ENCODE results near the gene CACNA1B.

Gene CACNA1B

DNA sequence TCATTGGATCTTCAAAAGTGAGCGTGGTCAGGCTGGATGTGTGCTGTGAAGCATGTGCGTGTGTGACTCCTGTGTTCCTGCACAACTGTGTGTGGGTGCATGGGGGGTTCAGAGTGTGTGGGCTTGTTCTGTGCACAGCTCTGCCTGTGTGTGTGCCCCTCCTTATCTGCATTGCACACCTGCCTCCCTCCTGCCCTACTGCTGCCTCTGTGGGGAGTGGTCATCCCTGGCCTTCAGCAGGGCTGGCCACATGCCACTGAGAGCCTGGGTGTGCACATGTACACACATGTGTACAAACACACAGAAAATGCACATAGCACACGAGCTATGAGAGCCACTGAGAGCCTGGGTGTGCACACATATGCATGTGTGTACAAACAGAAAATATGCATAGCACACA is 92.1 kb downstream of the CACNA1B start:
- no peak for DNase-seq

DNA sequence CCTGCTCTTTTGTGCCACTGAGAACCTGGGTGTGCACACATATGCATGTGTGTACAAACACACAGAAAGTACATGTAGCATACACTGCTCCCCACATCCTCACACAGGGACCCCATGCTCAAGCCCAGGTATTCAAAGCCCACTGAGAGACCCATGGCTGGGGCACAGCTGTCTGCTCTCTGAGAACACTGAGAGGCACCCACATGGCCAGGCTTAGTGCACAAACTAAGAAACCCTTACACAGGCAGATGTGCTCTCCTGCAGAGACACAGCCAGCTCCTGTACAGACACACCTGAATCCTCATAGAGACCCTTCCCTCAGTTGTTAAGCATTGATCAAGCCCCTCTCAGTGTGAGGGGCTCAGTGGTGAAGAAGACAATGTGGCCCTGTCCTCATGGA is 92.5 kb downstream of the CACNA1B start:
- no peak for DNase-seq

DNA sequence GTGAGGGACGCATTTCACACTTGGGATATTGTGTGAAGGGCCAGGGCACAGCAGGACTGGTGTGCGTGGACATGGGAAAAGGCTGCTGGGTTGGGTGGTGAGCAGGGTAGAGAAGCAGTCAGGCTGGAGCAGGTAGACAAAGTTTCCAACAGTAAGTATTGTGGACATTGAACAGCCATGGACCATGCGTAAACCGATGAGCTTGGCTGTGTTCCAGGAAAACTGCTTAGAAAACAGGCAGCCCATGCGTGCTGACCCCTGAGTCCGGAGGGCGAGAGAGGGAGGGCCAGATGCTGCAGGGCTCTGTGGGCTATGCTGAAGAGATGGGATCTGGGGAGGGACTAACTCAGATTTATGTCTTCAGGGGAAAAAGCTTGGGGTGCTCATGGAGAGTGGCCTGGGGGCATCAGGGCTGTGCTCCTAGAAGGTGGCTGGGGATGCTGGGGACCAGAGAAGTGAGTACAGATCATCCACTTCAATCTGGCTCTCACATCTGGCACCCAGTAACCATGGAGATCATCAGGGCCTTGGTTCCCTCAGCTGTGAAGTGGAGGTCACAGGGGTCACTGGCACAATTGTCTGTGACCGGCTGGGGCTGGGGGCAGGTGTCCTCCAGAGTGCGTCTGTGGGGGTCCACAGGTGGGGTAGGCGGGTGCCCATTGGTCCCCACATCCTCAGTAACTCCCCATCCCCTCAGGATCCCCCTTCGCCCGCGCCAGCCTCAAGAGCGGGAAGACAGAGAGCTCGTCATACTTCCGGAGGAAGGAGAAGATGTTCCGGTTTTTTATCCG is 93.3 kb downstream of the CACNA1B start:
- DNase-seq: no peak

DNA sequence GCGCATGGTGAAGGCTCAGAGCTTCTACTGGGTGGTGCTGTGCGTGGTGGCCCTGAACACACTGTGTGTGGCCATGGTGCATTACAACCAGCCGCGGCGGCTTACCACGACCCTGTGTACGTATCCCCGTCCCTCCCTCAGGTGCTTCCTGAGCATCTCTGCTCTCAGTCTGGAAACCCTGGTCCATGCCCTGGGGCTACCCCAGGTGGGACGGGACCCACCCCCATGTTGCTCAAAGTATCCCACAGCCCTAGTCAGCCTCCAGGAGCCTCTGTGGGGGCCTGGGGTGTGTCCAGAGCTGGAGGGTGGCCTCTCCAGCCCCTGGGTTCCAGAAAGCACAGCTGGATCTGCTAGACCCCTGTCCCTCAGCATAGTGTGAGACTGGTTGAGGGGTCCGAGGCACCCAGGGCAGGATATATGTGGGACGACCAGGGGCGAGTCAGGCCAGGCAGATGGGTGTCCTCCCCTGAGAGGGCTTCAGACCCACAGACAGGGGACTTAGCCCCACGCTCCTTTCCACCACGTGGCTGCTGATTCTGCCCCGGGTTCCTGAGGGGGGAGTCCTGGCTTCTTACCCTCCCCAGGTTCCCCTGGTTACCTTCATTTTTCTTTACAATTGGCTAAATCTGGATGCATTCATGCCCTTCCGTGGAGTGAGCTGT is 94.0 kb downstream of the CACNA1B start:
- DNase-seq: no peak

DNA sequence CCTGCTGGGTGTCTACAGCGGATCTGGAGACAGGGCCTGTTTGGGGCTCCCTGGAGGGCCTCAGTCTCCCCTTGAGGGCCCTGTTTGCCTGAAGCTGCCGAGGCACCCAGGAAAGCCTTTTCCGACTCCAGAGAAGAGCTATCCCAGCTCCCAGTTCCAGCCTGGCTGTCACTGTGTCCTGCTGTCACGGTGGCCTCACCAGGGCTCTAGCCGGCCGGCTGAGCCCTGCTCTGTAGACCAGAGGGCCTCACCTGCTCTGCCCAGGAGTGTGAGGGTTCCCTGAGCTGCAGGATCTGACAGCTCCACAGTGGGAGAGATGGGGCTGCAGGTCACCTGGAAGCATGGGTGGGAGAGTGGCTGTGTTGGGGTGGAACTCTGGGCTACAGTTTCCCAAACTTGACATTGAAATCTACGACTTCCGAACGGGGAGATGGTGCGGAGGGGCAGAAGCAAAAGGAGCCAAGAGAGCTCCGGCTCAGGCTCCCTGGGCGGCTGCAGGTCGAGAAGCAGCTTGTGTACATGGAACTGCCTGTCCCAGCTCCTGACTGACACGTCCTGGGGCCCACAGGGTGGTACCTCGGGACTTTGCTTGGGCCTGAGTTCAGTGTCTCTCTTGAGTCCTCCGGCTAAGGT is 94.9 kb downstream of the CACNA1B start:
- DNase-seq: no peak

DNA sequence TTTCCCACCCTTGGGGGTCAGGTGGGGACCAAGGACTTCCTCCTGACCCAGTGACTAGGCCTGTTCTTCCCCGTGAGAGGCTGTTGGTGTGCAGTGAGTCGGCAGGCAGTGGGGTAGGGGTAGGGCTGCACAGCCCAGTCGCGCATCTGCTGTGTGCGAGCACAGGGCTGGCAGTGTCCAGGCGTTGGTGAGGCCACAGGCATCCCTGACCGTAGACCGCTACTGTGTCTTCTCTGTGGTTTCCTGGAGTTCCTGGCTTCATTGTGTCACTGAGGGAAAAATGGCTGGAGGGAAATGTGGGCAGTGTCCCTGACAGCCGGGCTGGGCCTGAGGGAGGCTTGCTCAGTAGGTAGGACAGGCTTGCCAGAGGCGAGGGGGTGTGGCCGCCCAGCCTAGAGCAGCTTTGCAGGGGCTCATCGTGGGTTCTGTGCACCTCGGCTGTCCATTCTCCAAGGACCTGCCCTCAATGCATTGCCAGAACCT is 95.4 kb downstream of the CACNA1B start:
- DNase-seq: no peak

DNA sequence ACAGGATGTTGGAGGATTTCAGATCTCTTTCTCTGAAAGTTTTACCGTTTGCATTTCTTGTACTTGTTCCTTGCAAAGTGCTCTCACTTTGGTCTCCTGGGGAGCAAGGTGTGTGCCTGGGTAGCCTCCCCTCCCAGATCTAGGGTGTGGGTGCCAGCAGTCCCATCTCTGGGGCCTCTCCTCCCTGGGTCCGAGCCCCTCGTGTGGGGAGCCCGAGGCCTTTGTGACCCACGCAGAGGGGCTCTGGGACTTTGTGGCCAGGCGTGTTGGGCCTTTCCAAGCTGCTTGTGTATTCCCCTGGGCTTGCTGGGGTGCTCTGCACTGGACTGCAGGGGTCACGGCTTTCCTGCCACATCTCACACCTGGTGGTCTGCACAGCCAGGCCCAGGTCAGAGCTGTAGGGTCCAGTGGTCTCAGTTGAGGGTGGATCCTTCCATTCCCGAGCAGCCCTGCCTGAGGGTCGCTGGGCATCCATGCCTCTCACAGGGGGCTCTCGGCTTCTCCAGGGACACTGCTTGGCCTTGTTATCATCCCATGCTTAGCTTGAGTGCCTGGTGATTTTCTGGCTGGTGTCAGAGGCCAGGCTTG is 96.3 kb downstream of the CACNA1B start:
- DNase-seq: no peak

DNA sequence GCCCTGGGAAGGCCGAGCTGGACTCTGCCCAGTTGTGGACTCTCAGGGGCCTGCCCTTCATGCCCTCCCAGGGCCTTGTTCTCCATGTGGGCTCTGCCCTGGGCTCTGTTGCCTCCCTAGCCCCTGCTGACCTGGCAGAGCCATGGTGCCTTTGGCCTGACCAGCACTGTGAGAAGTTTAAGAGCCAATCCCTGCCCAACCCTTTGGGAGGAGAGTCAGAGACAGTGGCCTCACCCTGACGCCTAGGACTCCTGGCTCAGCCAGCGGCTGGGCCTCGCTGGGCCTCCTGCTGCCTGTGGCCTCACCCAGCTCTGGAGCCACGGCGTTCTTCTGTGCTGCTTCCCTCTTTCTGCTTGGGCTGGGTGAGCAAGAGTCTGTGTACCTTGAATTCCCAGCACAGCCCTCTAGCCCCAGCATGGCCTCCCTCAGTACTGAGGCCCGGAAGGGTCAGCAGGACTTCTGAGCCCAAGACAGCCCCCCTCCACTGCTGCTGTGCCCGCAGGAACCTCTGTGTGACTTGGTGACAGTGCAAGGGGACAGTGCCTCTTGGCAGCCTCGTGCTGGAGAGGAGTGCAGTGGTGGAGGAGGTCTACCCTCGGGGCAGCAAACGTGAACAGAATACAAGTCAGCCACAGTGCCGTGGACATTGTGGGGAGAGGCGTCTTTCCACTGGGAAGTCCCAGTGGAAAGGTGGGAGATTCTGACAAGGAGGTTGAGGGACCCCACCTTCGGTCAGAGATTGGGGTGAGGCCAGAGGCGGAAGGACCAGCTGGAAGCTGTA is 97.4 kb downstream of the CACNA1B start:
- no peak for DNase-seq

DNA sequence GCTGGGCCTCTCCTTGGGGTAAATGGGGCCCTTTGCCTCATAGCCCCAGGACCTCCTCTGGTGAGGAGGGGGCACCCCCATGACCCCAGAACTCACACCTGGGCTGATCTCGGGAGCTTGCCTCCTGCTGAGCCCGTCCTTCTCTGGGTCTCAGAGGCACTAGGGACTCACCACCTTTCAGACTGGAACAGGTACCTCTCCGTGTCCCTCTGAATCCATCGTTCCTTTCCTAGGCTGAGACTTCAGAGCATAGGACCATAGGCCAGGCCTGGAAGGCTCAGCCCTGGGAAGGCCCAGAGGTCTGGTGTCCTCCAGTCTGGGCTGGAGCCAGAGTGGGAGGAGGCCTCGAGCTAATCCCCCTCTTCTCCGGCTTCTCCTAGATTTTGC is 97.9 kb downstream of the CACNA1B start:
- no peak for DNase-seq

DNA sequence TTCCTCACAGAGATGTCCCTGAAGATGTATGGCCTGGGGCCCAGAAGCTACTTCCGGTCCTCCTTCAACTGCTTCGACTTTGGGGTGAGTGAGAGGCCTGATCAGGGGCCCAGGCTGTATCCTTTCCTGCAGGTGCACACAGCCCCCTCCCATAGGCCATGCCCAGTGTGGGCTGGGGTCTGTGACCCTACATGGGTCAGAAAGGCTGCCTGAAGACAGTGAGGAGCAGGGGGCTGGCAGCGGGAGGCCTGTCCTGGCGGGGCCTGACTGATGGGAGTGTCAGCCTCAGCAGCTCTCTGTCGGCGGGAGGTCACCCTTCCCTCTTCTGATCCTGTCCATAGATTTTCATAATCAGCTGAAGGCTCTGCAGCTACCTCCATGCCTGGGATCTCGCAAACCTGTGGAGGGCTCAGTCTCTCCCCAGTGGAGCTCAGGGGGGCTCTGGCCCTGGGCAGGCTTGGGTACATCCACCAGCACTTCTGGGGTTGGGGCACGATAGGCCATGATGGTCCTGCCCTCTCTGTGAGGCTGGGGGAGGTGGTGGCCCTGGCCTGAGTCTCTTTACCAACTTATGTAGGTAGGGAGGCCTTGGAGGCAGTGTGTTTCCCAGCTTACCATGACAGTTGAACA is 98.5 kb downstream of the CACNA1B start:
- no peak for DNase-seq

DNA sequence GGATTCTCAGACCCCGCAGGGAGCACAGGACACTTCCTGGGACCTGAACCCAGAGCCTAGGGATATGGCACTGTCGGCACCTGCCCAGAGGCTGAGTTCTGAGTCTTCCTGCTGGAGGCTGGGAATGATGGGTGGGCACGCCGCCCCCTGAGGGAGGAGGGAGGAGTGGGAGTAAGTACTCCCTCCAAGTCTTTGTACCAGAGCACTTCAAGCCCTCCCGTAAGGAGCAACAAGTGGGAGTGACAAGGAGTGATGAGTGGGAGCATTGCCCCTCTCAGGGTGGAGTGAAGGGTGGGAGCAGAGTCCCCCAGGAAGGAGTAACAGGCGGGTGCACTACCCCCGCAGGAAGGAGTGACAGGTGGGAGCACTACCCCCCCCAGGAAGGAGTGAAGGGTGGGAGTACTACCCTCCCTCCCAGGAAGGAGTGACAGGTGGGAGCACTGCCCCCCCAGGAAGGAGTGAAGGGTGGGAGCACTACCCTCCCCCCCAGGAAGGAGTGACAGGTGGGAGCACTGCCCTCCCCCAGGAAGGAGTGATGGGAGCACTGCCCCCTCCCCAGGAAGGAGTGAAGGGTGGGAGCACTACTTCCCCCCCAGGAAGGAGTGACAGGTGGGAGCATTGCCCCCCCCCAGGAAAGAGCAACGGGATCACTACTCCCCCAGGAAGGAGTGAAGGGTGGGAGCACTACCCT is 100.1 kb downstream of the CACNA1B start:
- DNase-seq: no peak

DNA sequence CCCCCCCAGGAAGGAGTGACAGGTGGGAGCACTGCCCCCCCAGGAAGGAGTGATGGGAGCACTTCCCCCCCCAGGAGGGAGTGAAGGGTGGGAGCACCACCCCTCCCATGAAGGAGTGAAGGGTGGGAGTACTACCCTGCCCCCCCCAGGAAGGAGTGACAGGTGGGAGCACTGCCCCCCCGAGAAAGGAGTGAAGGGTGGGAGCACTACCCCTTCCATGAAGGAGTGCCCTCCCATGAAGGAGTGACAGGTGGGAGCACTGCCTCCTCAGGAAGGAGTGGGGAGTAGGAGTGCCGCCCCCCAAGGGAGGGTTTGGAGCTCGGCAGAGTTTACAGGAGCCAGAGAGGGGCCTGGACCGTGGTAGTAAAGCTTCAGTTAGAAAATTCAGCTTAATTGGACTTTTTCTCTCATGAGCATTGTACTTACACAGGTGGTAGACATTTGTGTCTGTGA is 100.7 kb downstream of the CACNA1B start:
- no peak for DNase-seq

DNA sequence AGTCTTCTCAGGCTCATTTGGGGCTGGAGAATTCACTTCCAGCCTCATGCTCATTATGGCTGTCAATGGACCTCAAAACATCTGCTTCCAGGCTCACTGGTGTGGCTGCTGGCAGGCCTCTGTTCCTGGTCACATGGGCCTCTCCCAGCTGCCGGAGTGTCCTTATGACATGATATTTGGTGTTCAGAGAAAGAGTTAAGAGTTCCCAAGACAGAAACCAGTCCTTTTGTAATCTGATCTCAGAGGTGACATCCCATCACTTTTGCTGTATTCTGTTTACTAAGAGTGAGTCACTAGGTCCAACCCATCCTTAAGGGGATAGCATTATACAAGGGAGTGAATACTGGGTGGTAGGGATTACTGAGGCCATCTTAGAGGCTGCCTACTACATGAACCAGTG is 104.6 kb downstream of the CACNA1B start:
- DNase-seq: no peak

DNA sequence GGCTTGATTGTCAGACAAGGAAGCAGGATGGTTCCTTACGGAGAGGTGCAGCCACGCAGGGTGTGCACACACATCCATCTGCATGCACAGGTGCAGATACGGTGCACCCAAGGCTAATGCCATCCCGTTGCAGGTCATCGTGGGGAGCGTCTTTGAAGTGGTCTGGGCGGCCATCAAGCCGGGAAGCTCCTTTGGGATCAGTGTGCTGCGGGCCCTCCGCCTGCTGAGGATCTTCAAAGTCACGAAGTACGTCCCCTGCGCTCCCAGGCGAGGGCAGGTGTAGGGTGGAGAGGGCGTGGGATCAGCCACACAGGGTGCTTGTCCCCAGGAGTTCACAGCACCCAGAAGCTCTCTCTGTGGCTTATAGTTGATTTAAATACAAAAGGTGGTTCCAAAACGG is 106.4 kb downstream of the CACNA1B start:
- no peak for DNase-seq

DNA sequence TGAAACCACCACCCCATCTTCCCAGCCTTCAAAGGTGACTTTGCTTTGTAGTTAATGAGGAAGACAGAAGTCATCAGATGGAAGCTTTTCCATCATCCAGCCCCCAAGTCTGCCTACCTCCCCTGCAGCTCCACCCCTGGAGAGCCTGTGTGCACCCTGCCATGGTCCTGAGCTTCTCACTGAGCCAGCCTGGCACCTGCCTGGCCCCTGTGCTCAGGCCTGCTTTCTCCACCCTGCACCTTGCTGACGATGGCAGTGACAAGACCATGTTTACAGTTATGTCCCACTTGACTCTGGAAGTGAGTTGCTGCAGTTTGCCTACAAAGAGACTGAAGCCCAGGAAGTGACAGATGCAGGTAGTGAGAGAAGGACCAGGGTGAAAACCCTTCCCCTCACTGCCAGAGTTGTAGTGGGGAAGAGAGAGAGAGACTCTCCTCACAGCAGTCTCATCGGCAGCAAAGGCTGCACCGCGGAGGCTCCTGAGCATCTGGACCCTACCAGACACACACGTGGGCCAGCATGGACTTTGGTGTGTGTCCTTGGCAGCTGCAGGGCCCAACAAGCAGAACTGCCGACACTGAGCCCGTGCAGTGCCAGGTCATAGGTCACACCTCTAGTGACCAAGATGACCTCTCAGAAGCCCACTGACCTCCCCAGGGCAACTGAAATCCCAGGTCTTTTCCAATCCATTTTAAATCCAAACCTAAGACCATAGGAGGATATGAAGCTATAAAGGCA is 107.1 kb downstream of the CACNA1B start:
- DNase-seq: no peak

DNA sequence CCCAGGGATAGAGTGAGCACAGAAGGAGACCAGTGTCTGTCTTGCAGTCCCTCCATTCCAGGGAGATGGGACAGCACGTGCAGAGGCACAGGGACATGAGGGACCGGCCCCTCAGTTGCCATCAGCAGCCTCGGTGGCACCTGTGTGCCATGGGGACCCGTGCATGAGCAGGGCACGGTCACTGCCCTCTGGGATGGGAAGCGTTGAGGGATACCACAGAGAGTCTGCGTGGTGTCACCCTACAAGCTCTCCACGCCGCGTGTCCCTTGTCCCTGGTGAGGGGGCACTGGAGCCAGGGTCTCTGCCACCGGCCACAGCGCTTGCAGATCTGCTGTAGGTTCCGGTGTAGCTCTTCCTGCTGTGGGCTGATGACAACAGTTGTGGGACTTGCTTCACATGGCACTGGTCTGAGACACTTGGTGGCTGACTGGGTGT is 108.1 kb downstream of the CACNA1B start:
- no peak for DNase-seq

DNA sequence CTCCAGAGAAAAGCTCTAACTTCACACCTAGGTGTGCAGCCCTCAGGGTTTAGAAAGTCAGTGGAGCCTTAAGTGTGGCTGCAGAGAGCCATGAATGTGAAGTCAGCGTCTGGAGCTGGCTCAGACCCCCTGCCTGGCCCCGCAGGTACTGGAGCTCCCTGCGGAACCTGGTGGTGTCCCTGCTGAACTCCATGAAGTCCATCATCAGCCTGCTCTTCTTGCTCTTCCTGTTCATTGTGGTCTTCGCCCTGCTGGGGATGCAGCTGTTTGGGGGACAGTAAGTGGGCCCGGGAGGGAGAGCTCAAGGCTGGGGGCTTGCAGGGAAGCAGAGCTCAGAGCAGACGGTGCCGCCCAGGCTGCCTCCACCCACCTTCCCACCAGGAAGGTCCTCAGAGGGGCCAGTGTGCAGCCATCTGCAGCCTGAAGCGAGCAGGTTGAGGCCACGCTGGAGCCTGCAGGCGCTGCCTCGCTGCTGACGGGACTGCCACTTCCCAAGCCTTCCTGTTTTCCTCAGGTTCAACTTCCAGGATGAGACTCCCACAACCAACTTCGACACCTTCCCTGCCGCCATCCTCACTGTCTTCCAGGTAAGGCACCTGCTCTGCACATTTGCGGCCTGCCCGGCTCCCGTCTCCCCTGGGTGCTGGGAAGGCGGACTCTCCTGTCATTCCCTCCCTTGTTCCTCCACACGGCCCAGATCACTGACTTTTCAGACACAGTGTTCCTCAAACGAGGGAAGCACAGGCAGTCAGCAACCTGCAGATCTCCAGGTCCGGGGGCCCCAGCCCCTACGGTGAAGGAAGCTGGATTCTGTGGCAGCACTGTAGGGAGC is 108.9 kb downstream of the CACNA1B start:
- DNase-seq: no peak

DNA sequence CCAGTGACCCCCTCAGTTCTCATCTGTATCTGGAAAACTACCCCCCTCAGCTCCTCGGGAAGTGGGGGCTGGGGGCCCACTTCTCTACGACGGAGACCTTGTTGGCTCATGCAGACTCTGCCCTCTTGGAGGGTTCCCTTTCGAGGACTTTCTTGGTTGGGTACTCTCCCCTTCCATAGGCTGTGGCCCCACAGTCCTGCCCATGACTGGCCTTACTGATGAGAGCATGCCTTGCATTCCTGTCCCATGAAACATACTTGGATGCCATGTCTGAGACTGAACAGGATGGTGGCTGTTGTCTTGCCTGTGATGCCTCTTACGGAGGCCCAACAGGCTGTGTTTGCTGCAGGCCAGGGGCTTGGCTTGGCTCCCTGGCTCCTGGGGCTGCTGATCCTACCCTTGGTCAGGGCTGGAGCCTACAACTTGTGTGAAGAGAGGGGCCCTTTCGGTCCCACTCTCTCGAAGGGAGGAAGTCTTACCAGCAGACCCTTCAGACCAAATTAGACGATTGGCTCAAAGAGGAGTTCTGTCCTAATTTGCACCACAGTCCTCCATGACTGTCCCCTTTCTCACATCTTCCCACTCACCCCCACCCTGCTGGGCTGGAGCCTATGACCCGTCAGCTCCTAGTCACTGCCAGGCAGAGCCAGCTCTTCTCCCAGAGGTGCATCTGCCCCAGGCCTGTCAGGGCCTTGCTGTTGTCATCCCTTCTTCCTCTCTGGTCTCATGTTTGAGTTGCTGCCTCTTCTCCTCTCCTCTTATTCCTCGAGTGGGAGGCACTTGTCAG is 109.9 kb downstream of the CACNA1B start:
- no peak for DNase-seq

DNA sequence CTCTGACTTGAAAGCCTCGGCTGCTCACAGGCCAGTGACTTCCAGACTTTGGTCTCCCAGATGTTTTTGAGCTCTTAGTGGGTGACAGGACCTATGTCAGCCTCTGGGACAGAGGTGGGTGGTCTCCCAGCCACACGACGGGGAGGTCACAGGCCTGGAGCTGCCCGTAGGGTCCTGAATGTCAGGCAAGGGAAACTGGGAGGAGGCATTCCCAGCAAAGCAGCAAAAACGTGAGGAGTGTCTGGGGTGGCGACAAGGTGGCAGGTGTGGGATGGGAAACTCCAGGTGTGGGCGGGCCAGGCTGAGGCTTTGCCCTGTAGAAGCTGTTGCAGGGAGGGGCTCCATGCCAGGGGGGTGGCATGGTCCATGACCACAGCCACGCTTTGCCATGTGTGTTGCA is 110.5 kb downstream of the CACNA1B start:
- DNase-seq: no peak
